ENCODE results near the gene EIPR1.

Gene EIPR1

DNA sequence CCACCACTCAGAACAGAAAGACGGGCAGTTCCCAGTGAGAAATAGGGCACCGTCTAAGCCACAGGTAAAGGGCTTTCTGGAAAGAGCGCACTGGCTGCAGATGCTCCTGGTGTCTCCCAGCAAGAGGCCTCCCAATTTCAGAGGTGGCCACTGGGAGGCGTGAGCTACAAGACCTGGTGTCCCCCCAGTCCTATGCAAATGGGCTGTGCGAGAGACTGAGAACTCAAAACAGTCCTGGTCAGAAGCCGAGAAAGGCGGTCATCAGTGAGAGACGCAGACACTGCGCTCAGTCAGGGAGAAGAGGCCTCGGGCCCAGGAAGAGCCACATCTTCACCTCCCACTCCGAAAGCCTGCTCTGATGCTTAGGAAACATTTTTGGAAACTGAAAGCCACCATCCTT is 179.5 kb downstream of the EIPR1 start:
- FAIRE-seq (no peak), DNase-seq (ENCODE audit: insufficient read length, low spot score) (no peak)
- no peak for TF ChIP-seq POLR2A (IDR thresholded peaks at IDR 0.05; ENCODE audit: low read depth, low read length)

DNA sequence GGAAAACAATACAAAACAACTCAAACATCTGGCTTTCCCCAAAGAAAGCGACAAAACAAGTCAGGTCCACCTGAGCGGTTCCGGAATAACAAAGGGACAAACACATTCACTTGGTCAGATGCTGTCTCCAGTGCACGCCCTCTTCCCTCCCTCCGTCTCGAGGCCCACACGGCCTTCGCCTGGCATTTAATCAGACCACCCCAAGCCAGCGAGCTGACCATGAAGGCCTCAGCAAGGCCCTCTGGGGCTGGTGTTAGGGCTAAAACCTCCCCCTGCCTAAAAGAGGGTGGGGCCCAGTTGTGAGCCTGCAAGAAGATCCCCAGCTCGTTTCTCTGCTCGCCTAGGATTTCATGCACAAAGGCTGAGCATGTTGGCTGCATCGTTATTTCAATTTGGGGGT is 180.3 kb downstream of the EIPR1 start:
- FAIRE-seq (no peak), DNase-seq (ENCODE audit: insufficient read length, low spot score) (no peak)
- TF ChIP-seq POLR2A (IDR thresholded peaks at IDR 0.05; ENCODE audit: low read depth, low read length) = no peak

DNA sequence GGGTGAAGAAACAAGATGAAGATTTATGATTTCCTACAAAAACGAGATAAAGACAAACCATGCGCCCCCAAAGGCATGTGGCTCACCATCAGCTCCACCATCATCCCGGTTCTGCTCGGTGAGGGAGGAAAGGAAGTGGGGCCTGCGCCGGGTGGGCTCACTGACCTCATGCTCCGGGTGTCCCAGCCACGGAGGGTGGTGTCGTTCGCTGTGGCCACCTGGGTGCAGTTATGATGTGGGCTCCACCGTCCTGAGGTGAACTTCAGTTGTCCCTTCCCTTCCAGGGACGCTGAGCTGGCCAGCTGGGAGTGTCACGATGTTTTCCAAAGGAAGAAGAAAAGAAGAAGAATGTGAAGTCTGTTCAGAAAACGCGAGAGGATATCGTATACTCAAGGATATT is 180.9 kb downstream of the EIPR1 start:
- no peak for DNase-seq (ENCODE audit: insufficient read length, low spot score)
- FAIRE-seq = no peak
- no peak for TF ChIP-seq POLR2A (IDR thresholded peaks at IDR 0.05; ENCODE audit: low read depth, low read length)

DNA sequence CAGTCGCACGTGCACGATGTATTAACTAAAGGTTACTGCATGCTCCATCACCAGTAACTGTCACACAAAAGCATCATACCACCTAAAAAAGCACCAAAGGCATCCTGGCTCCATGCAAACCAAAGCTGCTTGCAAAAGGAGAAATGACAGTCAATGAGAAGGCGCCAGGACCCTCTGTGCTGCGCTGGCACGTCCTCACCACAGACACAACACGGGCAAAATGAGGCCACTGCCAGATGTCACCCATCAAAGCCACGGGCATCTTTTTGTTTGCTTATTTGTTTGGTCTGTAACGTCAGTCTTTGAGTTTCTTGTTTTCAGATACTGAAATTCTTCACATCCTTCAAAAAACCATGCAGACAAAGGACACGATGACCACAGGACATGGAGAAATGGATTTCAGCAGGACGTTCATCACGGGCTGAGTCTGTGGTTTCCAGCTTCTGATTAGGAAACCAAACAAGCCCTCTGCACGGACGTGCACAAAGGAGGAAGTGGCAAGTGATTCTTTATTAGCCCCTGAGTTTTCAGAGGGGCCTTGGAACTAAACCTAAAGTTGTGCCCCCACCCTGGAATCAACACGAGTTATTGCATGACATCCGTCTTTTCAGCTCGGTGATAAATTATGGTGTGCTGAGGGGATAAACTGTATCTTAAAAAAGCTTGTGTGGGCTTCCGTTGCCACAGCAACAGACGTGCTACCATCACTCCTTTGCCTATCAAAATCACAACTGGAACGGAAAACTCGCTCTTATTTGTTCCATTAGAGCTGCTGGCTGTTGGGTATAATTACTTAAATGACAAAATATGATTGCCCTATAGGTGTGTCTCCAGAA is 181.8 kb downstream of the EIPR1 start:
- DNase-seq (ENCODE audit: insufficient read length, low spot score) = no peak
- no peak for TF ChIP-seq POLR2A (IDR thresholded peaks at IDR 0.05; ENCODE audit: low read depth, low read length)
- FAIRE-seq = no peak

DNA sequence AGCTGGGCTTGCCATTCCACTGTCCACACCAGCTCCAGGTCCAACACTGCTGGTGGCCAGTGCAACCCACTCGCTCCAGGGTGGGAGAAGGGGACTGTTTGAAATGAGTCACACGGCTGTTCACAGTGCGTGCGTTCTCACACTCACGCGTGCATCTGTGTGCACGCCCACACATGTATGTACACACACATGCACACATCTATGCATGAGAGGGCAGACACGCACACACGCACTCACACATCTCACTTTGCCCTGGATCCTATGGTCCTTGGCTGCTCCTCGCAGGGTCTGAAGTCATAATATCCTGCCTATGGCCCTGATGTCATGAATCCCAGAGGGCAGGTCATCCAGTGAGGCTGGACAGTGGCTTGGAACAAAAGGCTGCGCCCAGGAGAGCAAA is 182.8 kb downstream of the EIPR1 start:
- no peak for DNase-seq (ENCODE audit: insufficient read length, low spot score)
- no peak for TF ChIP-seq POLR2A (IDR thresholded peaks at IDR 0.05; ENCODE audit: low read depth, low read length)
- no peak for FAIRE-seq

DNA sequence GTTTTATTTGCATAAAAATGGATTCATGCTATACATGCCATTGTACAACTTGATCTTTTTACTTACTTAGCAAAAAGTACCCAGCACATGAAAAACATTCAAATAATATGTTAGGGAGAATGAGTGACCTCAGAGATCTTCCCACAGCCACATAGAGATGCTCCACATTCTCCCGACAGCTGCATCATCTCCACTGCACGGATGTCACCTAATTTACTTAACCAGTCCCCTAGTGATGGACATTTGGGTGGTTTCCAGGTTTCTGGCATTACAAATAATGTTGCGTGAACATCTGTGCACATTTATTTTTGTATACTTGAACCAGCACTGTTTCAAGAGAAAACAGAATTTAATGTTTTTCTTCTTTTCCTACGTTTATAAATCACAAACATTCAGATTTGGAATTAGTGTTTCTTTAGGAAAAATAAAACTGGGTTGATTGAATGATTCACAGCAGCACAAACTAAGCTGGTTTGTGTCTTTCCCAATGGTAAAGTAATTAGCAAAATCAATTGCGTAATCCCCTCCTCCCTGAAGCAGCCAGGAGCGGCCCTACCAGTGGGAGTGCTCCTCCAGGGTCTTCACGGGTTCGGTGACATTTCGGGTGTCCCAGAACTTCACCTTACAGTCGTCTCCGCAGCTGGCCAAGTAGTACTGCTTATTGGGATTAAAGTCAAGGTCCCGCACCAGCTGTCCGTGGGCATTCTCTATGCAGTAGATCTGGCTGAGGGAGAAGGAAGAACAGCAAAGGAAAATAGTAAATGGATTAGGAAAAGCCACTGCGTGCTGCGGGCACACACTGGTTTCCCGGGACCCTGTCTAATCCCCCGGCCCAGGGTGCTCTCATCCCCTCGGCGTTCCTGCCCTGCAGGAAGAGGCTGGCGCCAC is 183.9 kb downstream of the EIPR1 start:
- no peak for TF ChIP-seq POLR2A (IDR thresholded peaks at IDR 0.05; ENCODE audit: low read depth, low read length)
- no peak for DNase-seq (ENCODE audit: insufficient read length, low spot score)
- FAIRE-seq = no peak

DNA sequence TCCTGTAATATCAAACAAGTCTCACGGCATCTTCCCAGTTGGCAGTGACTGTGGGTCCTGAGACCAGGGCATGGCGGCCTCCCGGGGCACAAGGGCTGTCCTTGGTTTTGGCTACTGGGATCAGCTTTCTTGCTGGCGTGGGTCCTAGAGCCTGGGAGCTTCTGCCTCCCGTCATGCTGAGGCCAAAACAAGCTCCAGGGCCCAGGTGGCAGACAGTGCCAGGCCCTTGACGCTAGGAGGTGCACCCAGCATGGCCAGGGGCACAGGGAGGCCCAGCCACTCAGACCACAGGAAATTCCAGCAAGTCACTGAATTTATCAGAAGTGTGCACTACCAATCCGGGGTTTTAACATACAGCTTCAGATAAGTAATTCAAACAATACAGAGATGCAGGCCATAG is 184.7 kb downstream of the EIPR1 start:
- FAIRE-seq = no peak

GRCh38 chr2:3192281-3192818 is 185.3 kb downstream of the EIPR1 start:
- TF ChIP-seq POLR2A (IDR thresholded peaks at IDR 0.05; ENCODE audit: low read depth, low read length) = no peak
- FAIRE-seq (no peak), DNase-seq (ENCODE audit: insufficient read length, low spot score) (no peak)

More for the DNA sequence above, 184.7 kb downstream of the EIPR1 start:
- no peak for DNase-seq (ENCODE audit: insufficient read length, low spot score)
- no peak for TF ChIP-seq POLR2A (IDR thresholded peaks at IDR 0.05; ENCODE audit: low read depth, low read length)

DNA sequence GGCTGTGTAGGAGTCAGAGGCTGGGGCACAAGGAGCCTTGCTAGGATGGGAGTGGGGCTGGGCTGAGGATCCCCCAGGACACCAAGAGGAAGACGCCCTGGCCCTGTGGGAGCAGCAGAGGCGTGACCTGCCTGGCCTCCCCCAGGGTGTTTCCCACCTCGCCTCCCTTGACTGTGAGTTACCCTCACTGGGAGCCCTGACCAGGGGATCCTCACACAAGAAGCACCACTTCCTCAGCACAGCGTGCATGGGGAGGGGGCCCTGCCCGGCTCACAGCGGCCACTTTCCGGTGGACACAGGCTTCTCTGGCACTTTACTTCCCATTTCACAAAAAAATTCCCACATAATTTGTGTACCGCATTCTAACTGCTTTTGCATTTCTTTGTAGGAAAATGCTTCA is 187.7 kb downstream of the EIPR1 start:
- DNase-seq (ENCODE audit: insufficient read length, low spot score) (no peak), FAIRE-seq (no peak)
- no peak for TF ChIP-seq POLR2A (IDR thresholded peaks at IDR 0.05; ENCODE audit: low read depth, low read length)

DNA sequence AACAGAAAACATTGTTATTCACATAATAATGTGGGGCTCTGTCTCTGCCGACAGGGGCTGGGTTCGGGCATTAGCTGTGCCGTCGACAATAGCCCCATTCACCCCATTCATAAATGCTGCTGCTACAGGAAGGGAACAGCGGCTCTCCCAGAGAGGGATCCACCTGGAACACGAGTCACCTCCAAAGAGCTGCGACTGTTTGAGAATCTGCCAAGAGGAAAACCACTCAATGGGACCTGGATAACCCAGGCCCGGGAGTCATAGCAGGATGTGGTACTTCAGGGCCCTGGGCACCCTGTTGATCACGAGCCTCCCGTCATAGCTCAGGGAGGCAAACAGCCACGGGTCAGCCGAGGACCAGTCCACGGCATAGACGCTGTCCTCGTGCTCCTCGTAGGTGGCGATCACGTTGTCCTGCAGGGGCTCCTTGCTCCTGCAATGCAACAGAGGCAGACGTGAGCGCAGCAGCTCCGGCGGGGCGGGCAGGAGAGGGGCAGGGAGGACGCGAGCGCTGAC is 188.5 kb downstream of the EIPR1 start:
- no peak for TF ChIP-seq POLR2A (IDR thresholded peaks at IDR 0.05; ENCODE audit: low read depth, low read length)
- DNase-seq (ENCODE audit: insufficient read length, low spot score) (peak; percentile 74), FAIRE-seq (no peak)

- DNase-seq (ENCODE audit: insufficient read length, low spot score) = no peak
- TF ChIP-seq POLR2A (IDR thresholded peaks at IDR 0.05; ENCODE audit: low read depth, low read length) = no peak
- FAIRE-seq = no peak
These were observed 189.1 kb downstream of the EIPR1 start for GRCh38 chr2:3188405-3188946.

GRCh38 chr2:3187467-3187866 is 190.2 kb downstream of the EIPR1 start:
- no peak for TF ChIP-seq POLR2A (IDR thresholded peaks at IDR 0.05; ENCODE audit: low read depth, low read length)
- no peak for FAIRE-seq
- DNase-seq (ENCODE audit: insufficient read length, low spot score) = no peak

GRCh38 chr2:3186766-3187165 is 190.9 kb downstream of the EIPR1 start:
- FAIRE-seq = no peak
- no peak for TF ChIP-seq POLR2A (IDR thresholded peaks at IDR 0.05; ENCODE audit: low read depth, low read length)
- DNase-seq (ENCODE audit: insufficient read length, low spot score) = no peak

- no peak for DNase-seq (ENCODE audit: insufficient read length, low spot score)
- FAIRE-seq = no peak
These were observed 191.7 kb downstream of the EIPR1 start for GRCh38 chr2:3185910-3186309.

More at GRCh38 chr2:3185910-3186309, 191.7 kb downstream of the EIPR1 start:
- no peak for TF ChIP-seq POLR2A (IDR thresholded peaks at IDR 0.05; ENCODE audit: low read depth, low read length)
